Left lung (tissue), 10 donors: ENCODE measurements around the gene ANKDD1B. TPM values are rescaled to one million over a fixed set of nuclear protein-coding genes. Genes with fewer than 3 reads are reported as not detected.

Experiments
- ATAC-seq: fragments of 200-7000 bp; cut with Tn5 transposase; one replicate; pipeline ENCODE4 v1.9.1; 2020; ENCODE audit warnings: moderate library complexity
- DNase-seq, 4 donors: peaks; one replicate each; pipeline ENCODE4 v3.0.0-alpha.2; 2013 to 2020
- H3K27ac ChIP-seq, 2 donors: fragments of 200-600 bp; sonication (generic) in 1 of 2; one replicate each; pipeline versions ENCODE4 v1.5.0 to v1.8.0; 2020 to 2021
- H3K27me3 ChIP-seq, 2 donors: fragments of 200-600 bp; sonication (generic) in 1 of 2; one replicate each; pipeline versions ENCODE4 v1.5.0 to v1.8.0; 2020 to 2021
- H3K36me3 ChIP-seq, 2 donors: fragments of 200-600 bp; sonication (generic) in 1 of 2; one replicate each; pipeline versions ENCODE4 v1.5.0 to v1.8.0; 2020 to 2021
- H3K4me1 ChIP-seq, 2 donors: fragments of 200-600 bp; one replicate each; pipeline ENCODE4 v1.8.0; 2021
- H3K4me3 ChIP-seq, 2 donors: fragments of 200-600 bp; sonication (generic) in 1 of 2; one replicate each; pipeline versions ENCODE4 v1.5.0 to v1.8.0; 2020 to 2021; ENCODE audit warnings: mild to moderate bottlenecking in 1 of 2
- H3K9me3 ChIP-seq, 2 donors: fragments of 200-600 bp; sonication (generic) in 1 of 2; one replicate each; pipeline versions ENCODE4 v1.5.0 to v1.8.0; 2020 to 2021
- intact Hi-C, 2 donors: fragments of 100-400 bp; cut with DNase I; formaldehyde crosslinking; loops; one replicate each; pipeline versions ENCODE4 v1.11.2 to v1.14.2; 2022
- polyA plus RNA-seq, 6 donors: library from polyadenylated mRNA; unstranded; fragments of 120-200 nt; gene quantifications; one replicate each; pipeline ENCODE4 v1.2.1, GENCODE V29; 2013; ENCODE audit not compliant: insufficient read length in 6 of 6
- total RNA-seq, 2 donors: library from RNA; stranded (reverse); fragmentation: NEBNext Ultra II Directional; extraction: Animal tissue kit (Norgen Biotek cat#: 25700); gene quantifications; one replicate each; pipeline ENCODE4 v1.2.1, GENCODE V29; 2021
- TF ChIP-seq, protein P1 (sequence below), 2 donors: fragments of 200-600 bp; sonication (generic) in 1 of 2; IDR thresholded peaks; one replicate each; pipeline versions ENCODE4 v1.5.0 to v1.8.0; 2021; ENCODE audit warnings: antibody characterized with exemption in 2 of 2
- donor health status: DM: no; HTN: yes; CAD: no.
- donor health status: DM: no; HTN: no; CAD: no.

The ANKDD1B gene
- total and polyA plus RNA-seq, 8 donors = 3.0 to 4.9 (median 4.3) TPM

DNA sequence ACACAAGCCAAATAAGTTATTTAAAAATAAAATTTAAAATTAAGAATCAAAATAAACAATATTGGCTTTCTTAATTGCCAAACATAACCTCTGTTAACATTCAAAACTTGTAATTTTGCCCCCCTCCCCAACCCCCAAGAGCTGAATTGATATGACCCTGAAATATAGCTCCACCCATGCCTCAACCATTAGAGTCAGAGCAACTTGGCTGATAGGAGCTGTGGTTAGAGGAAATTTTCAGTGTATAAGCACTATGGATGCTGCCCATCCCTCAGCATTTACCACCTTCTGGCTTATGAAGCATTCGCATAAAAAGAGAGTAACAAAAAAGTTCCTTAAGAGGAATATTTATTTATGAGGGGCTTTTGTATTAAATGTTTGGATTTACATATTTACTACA is 99.9 kb downstream of the ANKDD1B start:
- peaks cover 4 to 15% of the 10 kb centered on the region in 2 donors for H3K4me1 ChIP-seq
- H3K36me3 ChIP-seq = peaks cover 0 to 9% of the 10 kb centered on the region in 2 donors
- ATAC-seq (no peak), DNase-seq (no peak)
- no peaks in the 10 kb centered on the region for H3K9me3 ChIP-seq
- no peak overlapping the region for H3K27ac ChIP-seq
- intact Hi-C loops = no loop called here
- H3K27me3 ChIP-seq = no peaks in the 10 kb centered on the region
- H3K4me3 ChIP-seq = no peak overlapping the region
- TF ChIP-seq, protein P1, sequence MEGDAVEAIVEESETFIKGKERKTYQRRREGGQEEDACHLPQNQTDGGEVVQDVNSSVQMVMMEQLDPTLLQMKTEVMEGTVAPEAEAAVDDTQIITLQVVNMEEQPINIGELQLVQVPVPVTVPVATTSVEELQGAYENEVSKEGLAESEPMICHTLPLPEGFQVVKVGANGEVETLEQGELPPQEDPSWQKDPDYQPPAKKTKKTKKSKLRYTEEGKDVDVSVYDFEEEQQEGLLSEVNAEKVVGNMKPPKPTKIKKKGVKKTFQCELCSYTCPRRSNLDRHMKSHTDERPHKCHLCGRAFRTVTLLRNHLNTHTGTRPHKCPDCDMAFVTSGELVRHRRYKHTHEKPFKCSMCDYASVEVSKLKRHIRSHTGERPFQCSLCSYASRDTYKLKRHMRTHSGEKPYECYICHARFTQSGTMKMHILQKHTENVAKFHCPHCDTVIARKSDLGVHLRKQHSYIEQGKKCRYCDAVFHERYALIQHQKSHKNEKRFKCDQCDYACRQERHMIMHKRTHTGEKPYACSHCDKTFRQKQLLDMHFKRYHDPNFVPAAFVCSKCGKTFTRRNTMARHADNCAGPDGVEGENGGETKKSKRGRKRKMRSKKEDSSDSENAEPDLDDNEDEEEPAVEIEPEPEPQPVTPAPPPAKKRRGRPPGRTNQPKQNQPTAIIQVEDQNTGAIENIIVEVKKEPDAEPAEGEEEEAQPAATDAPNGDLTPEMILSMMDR (IDR thresholded peaks at IDR 0.05) = no peak

DNA sequence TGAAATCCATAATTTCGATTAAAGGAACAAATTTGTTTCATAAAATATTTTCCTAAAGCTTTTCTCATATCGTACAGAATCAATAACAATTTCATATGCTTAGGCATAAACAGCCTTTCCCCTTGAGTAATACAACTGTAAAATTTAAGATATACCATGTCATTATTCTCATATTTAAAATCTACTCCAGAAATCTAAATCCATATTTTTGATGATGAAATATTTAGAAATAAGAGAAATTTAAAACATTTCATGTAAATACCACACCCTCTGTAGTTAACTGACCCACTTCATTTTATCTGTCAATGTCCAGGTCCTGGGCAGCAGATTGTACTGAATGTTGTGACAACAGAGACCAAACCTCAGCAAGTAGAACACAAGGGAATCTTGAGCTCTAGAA is 100.8 kb downstream of the ANKDD1B start:
- H3K27ac ChIP-seq = no peak overlapping the region
- no peak for DNase-seq
- H3K4me3 ChIP-seq = no peak overlapping the region
- no peaks in the 10 kb centered on the region for H3K27me3 ChIP-seq
- intact Hi-C loops = no loop called here
- H3K36me3 ChIP-seq = peaks cover 0 to 4% of the 10 kb centered on the region in 2 donors
- no peaks in the 10 kb centered on the region for H3K9me3 ChIP-seq
- TF ChIP-seq, protein P1 (IDR thresholded peaks at IDR 0.05) = no peak
- H3K4me1 ChIP-seq = peaks cover 4 to 21% of the 10 kb centered on the region in 2 donors
- no peak for ATAC-seq

DNA sequence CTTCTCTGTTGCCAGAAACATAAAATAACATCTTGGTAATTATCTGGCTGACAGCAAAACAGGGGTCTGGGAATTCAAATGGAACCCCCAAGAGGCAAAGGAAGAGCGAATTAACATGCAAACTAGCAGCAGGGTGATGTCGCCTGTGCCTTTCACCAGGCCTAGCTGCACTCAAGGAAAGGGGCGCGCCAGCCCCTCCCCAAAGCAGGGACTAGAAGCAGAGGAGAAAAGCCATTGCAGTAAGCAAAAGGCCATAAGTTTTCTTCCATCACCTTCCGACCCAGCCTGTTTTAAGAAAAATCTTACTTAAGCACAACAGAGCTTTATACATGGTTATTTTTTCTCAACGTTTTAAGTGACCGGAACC is 105.4 kb downstream of the ANKDD1B start:
- peak overlapping the region; percentile 66 to 84 for H3K4me3 ChIP-seq
- intact Hi-C loops = no loop called here
- H3K27ac ChIP-seq = peak overlapping the region; percentile 89 to 97
- ATAC-seq (peak; percentile 3), DNase-seq (peak in 1 of 4 donors; percentile 77)
- TF ChIP-seq, protein P1 (IDR thresholded peaks at IDR 0.05) = no peak
- H3K4me1 ChIP-seq = peaks cover 4 to 12% of the 10 kb centered on the region in 2 donors
- no peaks in the 10 kb centered on the region for H3K36me3 ChIP-seq
- H3K27me3 ChIP-seq = no peaks in the 10 kb centered on the region
- no peaks in the 10 kb centered on the region for H3K9me3 ChIP-seq

DNA sequence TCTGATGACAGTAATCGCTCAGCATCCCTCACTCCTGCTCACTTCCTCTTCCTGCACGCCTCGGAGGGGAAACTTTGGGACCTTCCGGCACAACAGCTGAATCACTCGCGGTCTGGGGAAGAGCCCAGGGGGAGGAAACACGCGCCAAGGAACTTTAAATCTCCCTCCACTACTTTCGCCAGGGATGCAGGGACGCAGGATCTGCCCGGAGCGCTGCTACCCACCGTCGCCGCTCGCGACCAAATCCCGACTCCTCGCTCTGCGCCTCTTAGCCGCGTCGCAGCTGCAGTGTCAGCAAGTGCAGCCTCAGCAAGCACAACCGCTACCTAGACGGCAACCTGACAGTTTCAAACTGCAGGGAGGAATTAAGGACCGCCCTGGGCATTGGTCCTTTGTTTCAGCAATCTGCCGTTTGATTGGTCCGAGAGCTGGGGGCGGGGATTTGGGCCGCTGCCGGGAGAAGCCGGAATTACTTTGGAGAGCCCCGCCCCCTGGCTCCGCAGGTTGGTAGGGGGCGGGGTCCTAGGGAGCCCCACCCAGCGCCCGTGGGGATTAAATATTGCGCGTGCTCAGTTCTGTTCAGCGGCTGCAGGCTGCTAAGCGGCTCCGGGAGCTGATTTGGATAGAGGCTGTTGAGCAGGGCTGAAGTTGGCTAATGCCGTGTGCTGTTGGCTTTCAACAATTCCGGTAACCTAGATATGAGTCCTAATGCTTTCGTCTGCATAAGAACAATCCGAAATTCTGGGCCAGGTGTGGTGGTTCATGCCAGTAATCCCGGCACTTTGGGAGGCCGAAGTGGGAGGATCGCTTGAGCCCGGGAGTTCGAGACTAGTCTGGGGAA is 106.0 kb downstream of the ANKDD1B start, which contains the start of gene POC5:
TSS of gene POC5 (minus strand) at position 356 of the 841 bp plus-strand sequence. CDS start 4,500 bp downstream, outside the sequence.
- peaks cover 4 to 12% of the 10 kb centered on the region in 2 donors for H3K4me1 ChIP-seq
- no peaks in the 10 kb centered on the region for H3K36me3 ChIP-seq
- H3K9me3 ChIP-seq = no peaks in the 10 kb centered on the region
- H3K4me3 ChIP-seq = peak within 1 kb of the TSS; percentile 66 to 84
- no peaks in the 10 kb centered on the region for H3K27me3 ChIP-seq
- TF ChIP-seq, protein P1 (IDR thresholded peaks at IDR 0.05) = no peak
- DNase-seq = peak; percentile 90 to 96 (median 94)
- ATAC-seq = peak; percentile 98
- intact Hi-C loops = no loop called here
- H3K27ac ChIP-seq = peak within 1 kb of the TSS; percentile 89 to 97

DNA sequence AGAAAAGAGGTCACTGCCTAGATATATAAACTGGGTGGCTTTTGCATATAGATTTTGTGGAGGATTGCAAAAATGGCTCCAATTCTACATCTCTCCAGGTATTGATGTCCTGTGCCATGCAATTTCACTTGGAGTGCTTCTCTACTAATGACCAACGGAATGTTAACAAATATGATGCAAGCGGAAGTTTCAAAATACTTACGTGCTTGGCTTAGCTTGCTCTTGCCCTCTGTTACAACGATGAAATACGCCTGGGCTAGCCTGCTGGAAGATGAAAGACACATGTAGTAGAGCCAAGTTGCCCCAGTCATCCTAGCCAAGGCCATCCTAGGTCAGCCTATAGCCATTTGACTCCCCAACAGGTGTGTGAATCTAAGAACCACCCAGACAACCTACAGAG is 109.6 kb downstream of the ANKDD1B start:
- ATAC-seq = no peak

More for the DNA sequence above, 109.6 kb downstream of the ANKDD1B start:
- H3K27ac ChIP-seq = peak overlapping the region in 1 of 2 donors; percentile 48
- TF ChIP-seq, protein P1 (IDR thresholded peaks at IDR 0.05) = no peak
- no peak for DNase-seq
- peaks cover 2 to 9% of the 10 kb centered on the region in 2 donors for H3K4me1 ChIP-seq
- H3K36me3 ChIP-seq = no peaks in the 10 kb centered on the region
- H3K27me3 ChIP-seq = no peaks in the 10 kb centered on the region
- peaks cover 0 to 2% of the 10 kb centered on the region in 2 donors for H3K9me3 ChIP-seq
- no peak overlapping the region for H3K4me3 ChIP-seq
- intact Hi-C loops = no loop called here
